Measurements from ENCODE around the gene RASSF8. TPM values are rescaled to one million over a fixed set of nuclear protein-coding genes. Genes with fewer than 3 reads are reported as not detected.

RASSF8 gene
- total RNA-seq, 1 experiment from 2014 or later = 26.5 TPM

DNA sequence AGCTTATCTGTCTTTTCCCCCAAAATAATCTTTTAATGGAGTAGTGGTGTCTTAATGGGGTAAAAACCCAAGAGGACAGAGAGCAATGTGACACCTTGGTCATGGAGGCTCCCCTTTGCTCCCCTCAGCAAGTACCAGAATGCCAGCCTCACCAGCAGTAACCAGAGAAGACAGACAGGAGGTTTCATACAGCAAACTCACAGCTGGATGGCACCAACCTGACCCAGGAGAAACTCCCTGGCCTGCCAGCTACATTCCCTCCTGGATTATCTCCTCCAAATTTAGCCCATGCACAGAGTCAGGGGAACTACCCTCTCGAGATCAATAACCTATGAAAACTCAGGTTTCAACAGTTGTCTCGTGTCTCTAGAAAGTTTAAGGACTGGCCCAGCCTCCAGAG, 150.4 kb downstream of the RASSF8 start:
- no peaks in the 10 kb centered on the region; the same call in 1 of the 2 replicates for H3K9me3 ChIP-seq (ENCODE audit: insufficient read depth, low read depth)
- no peak for TF ChIP-seq EZH2 (IDR thresholded peaks at IDR 0.05; ENCODE audit: low read depth)
- TF ChIP-seq, protein P1, sequence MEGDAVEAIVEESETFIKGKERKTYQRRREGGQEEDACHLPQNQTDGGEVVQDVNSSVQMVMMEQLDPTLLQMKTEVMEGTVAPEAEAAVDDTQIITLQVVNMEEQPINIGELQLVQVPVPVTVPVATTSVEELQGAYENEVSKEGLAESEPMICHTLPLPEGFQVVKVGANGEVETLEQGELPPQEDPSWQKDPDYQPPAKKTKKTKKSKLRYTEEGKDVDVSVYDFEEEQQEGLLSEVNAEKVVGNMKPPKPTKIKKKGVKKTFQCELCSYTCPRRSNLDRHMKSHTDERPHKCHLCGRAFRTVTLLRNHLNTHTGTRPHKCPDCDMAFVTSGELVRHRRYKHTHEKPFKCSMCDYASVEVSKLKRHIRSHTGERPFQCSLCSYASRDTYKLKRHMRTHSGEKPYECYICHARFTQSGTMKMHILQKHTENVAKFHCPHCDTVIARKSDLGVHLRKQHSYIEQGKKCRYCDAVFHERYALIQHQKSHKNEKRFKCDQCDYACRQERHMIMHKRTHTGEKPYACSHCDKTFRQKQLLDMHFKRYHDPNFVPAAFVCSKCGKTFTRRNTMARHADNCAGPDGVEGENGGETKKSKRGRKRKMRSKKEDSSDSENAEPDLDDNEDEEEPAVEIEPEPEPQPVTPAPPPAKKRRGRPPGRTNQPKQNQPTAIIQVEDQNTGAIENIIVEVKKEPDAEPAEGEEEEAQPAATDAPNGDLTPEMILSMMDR (conservative IDR thresholded peaks at IDR 0.05) = no peak
- H3K4me3 ChIP-seq = no peak overlapping the region
- CTCF ChIA-PET = no interaction called here
- intact Hi-C loops (cut with micrococcal nuclease; ENCODE audit: unreplicated experiment) = no loop called here
- no peak overlapping the region for H2AFZ ChIP-seq
- no peaks in the 10 kb centered on the region for H3K79me2 ChIP-seq (ENCODE audit: low read depth)
- no peaks in the 10 kb centered on the region for H3K9me2 ChIP-seq (ENCODE audit: insufficient read depth)
- no peak overlapping the region for H3K27ac ChIP-seq
- H3K36me3 ChIP-seq (ENCODE audit: low read depth) = no peaks in the 10 kb centered on the region
- no peaks in the 10 kb centered on the region for H4K20me1 ChIP-seq (ENCODE audit: insufficient read depth)
- H3K4me1 ChIP-seq (replicated peaks; ENCODE audit: insufficient read depth) = peaks cover 34% of the 10 kb centered on the region
- POLR2A ChIA-PET (ENCODE audit: unreplicated experiment) = interaction anchor here (0.7 kb wide), 1 partner anchor 102 kb away, joined by 4 read pairs; no protein-coding TSS in a partner anchor
- peaks cover 22% of the 10 kb centered on the region for H3F3A ChIP-seq (ENCODE audit: insufficient read depth, low read depth)
- H3K4me2 ChIP-seq = no peak overlapping the region
- BruUV-seq (replicated peaks) = no TSS peak
- H3K27me3 ChIP-seq (ENCODE audit: insufficient read depth, low read depth) = no peaks in the 10 kb centered on the region
- no peak for DNase-seq

- no peak overlapping the region for H3K4me2 ChIP-seq
- no TSS peak for BruUV-seq (replicated peaks)
- H3K4me3 ChIP-seq = no peak overlapping the region
- H3F3A ChIP-seq (ENCODE audit: insufficient read depth, low read depth) = peaks cover 26% of the 10 kb centered on the region
- H3K36me3 ChIP-seq (ENCODE audit: low read depth) = no peaks in the 10 kb centered on the region
- POLR2A ChIA-PET (ENCODE audit: unreplicated experiment) = interaction anchor here (0.7 kb wide), 1 partner anchor 103 kb away, joined by 4 read pairs; no protein-coding TSS in a partner anchor
- H3K79me2 ChIP-seq (ENCODE audit: low read depth) = no peaks in the 10 kb centered on the region
- H3K9me3 ChIP-seq (ENCODE audit: insufficient read depth, low read depth) = no peaks in the 10 kb centered on the region
- H2AFZ ChIP-seq = no peak overlapping the region
- H3K4me1 ChIP-seq (replicated peaks; ENCODE audit: insufficient read depth) = peaks cover 34% of the 10 kb centered on the region
- no peak overlapping the region for H3K27ac ChIP-seq
- CTCF ChIA-PET = no interaction called here
- TF ChIP-seq, protein P1 (conservative IDR thresholded peaks at IDR 0.05) = no peak
- TF ChIP-seq EZH2 (IDR thresholded peaks at IDR 0.05; ENCODE audit: low read depth) = no peak
- intact Hi-C loops (cut with micrococcal nuclease; ENCODE audit: unreplicated experiment) = no loop called here
- H3K9me2 ChIP-seq (ENCODE audit: insufficient read depth) = no peaks in the 10 kb centered on the region
- no peaks in the 10 kb centered on the region for H3K27me3 ChIP-seq (ENCODE audit: insufficient read depth, low read depth)
- H4K20me1 ChIP-seq (ENCODE audit: insufficient read depth) = no peaks in the 10 kb centered on the region
- no peak for DNase-seq
These were observed 150.9 kb downstream of the RASSF8 start for GRCh38 chr12:26109343-26109881.

- Histone ChIP-seq H3K4me2 (peak overlapping the region; percentile 90), H3F3A (ENCODE audit: insufficient read depth, low read depth) (peaks cover 47% of the 10 kb centered on the region), H3K4me1 (replicated peaks; ENCODE audit: insufficient read depth) (peaks cover 44% of the 10 kb centered on the region), H3K79me2 (ENCODE audit: low read depth) (no peaks in the 10 kb centered on the region), H3K9me3 (ENCODE audit: insufficient read depth, low read depth) (no peaks in the 10 kb centered on the region), H3K27me3 (ENCODE audit: insufficient read depth, low read depth) (no peaks in the 10 kb centered on the region), H3K27ac (peak overlapping the region; percentile 93), H3K36me3 (ENCODE audit: low read depth) (no peaks in the 10 kb centered on the region), H2AFZ (no peak overlapping the region), H3K4me3 (peak overlapping the region; percentile 57; the same call in 1 of the 2 replicates), H4K20me1 (ENCODE audit: insufficient read depth) (no peaks in the 10 kb centered on the region), H3K9me2 (ENCODE audit: insufficient read depth) (no peaks in the 10 kb centered on the region)
- intact Hi-C loops (cut with micrococcal nuclease; ENCODE audit: unreplicated experiment) = loop anchor here (5.0 to 10.0 kb wide), 4 partner anchors 70 to 1223 kb away; partner anchors contain the start of genes BMAL2, RASSF8 and TM7SF3
- DNase-seq = peak in 1 of 2 experiments; percentile 66
- CTCF ChIA-PET = no interaction called here
- POLR2A ChIA-PET (ENCODE audit: unreplicated experiment) = interaction anchor here (0.6 kb wide), 1 partner anchor 46 kb away, joined by 12 read pairs; no protein-coding TSS in a partner anchor
- TF ChIP-seq EZH2 (IDR thresholded peaks at IDR 0.05; ENCODE audit: low read depth) = no peak
- TF ChIP-seq, protein P1 (conservative IDR thresholded peaks at IDR 0.05) = no peak
- no TSS peak for BruUV-seq (replicated peaks)
These were observed 153.8 kb downstream of the RASSF8 start for GRCh38 chr12:26112232-26112631.

All from PC-9 (cell line).